NCI-H2227 (cell line): Measurements from ENCODE around the gene OR2T5.
"Not testable (repeated sequence)": the region's sequence is repeated elsewhere in the genome, so short reads cannot be mapped to it uniquely, and the experiment has no call there.

ENCODE experiments used
- DNase-seq: peaks from one replicate; lab custom pipeline; 2025; ENCODE audit not compliant: unreplicated experiment; lab: John Stamatoyannopoulos, UW

Gene OR2T5

GRCh38 chr1:248488289-248488688 is at the start of gene OR2T5:
Gene OR2T5, plus strand, starts transcription at chr1:248488589. Its CDS starts 0 bp downstream, at chr1:248488589.
- not testable (repeated sequence) for DNase-seq

- not testable (repeated sequence) for DNase-seq
Measured at GRCh38 chr1:248438668-248439067, 49.7 kb upstream of the OR2T5 start.

- DNase-seq: not testable (repeated sequence)
Measured at GRCh38 chr1:248439283-248439682, 49.1 kb upstream of the OR2T5 start.

DNA sequence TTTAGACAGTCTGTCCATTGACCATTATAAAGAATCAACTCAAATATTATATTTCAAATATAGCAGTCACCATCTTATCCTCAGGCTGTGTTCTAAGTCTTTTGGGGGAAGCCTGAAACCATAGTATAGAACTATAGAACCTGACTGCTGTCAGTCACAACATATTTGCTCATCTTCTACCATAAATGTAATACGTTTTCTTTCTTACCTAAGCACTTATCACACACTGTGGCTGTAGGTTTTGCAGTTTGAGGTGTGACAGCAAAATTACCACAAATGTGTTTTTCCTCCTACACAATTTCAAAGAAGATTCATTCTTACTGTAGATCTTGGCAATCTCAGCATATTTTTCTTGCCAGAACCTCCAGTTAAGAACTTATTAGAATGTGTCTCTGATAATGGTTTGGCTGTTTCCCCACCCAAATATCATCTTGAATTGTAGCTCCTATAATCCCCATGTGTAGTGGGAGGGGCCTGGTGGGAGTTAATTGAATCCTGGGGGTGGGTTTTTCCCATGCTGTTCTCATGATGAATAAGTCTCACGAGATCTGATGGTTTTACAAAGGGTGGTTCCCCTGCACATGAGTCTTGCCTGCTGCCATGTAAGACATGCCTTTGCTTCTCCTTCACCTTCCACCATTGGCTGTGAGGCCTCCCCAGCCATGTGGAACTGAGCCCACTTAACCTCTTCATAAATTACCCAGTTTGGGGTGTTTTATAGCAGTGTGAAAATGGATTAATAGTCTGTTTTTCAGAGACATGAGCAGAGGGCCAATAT is 45.7 kb upstream of the OR2T5 start:
- DNase-seq: not testable (repeated sequence)

DNA sequence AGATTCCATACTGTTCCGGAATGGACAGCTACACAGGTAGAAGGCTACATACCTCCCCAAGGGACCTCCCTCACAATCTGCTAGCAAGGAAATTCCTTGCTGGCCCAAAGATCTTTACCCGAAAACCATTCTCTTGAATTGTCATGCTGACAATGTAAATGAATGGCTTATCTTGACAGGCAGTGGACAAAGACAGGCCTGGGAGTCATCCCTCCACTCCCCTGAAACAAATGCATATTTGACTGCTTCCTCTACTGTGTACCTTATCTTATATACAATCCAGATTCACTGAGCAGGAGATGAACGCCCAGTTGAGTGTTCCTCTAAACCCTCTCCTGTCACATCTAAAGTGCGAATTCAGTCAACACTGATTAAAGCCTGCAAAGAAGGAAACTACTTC is 43.8 kb upstream of the OR2T5 start:
- DNase-seq: not testable (repeated sequence)

- DNase-seq: not testable (repeated sequence)
Measured at GRCh38 chr1:248445399-248445798, 43.0 kb upstream of the OR2T5 start, which contains the start of gene OR2T2. Gene OR2T2, plus strand, starts transcription at chr1:248445637. Its CDS starts 7,161 bp downstream, at chr1:248452798.

DNA sequence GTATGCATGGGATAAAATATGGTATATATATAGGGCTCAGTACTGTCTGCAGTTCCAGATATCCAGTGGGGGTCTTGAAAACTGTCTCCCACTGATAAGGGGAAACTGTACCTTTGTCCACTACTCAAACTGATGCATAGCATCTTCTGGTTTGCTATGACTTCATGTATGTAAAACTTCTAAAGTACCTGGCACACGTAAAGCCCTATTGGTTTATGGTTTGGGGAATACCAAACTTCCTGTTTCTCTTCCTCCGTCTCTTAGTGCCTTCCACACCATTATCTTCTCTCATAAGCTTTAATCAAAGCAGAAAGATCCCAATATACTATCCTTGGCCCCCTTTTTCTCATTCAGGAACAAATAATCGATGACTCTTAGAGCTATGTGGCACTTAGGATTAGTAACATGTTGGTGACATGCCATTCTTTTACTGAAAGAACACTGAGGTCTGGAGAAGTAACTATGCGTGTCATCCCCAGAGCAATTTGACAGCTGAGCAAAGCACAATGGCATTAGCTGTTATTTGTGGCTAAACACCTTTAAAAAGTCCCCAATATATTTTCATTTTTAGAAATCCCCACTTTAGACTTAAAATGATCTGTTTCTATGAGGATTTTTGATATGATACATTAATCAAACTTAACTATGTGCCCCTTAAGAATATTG is 39.8 kb upstream of the OR2T5 start:
- not testable (repeated sequence) for DNase-seq

GRCh38 chr1:248449821-248450465 is 38.4 kb upstream of the OR2T5 start:
- not testable (repeated sequence) for DNase-seq

DNA sequence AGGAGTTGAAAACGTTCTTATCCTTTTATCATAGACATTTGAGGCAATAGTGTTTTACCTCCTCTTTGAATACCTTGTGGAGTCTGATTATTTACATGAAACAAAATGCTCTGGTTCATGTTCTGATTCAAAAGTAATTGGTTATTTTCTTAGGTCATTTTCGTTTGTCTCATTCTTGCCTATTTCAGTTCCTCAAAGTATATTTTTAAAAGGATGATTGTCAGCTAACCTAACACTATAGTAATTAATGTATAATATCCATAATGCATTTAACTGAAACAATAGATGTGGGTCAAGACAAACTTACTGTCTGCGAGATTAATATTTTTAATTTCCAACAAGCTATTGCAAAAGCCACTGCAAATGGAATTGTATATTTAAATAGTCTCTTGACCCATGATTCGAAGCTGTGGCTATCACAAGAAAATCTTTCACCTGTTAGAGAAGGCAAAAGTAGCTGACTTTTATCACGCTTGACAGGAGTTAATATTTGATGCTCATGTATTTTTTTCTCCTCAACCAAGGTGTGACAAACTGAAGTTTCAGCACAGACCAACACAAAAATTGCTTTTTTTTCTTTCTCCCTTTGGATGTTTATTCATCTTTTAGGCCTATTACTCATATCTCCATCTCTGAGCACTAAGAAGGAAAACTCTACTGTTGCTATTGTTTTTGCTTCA is 37.8 kb upstream of the OR2T5 start:
- DNase-seq: not testable (repeated sequence)

DNA sequence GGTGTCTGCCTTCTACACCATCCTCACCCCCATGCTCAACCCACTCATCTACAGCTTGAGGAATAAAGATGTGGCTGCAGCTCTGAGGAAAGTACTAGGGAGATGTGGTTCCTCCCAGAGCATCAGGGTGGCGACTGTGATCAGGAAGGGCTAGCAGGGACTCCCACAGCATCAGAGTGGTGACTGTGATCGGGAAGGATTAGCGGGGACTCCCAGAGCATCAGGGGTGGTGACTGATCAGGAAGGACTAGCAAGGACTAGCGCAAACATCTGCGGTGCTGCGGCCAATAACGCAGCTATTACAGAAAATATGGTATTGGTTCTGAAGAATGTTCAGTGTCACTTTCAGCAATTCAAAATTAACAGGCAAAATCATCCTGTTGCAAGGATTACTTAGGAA is 34.8 kb upstream of the OR2T5 start:
- not testable (repeated sequence) for DNase-seq

GRCh38 chr1:248455045-248455444 is 33.3 kb upstream of the OR2T5 start:
- not testable (repeated sequence) for DNase-seq

- DNase-seq: not testable (repeated sequence)
Measured at GRCh38 chr1:248456635-248457034, 31.8 kb upstream of the OR2T5 start.

GRCh38 chr1:248459117-248459516 is 29.3 kb upstream of the OR2T5 start:
- DNase-seq: not testable (repeated sequence)

DNA sequence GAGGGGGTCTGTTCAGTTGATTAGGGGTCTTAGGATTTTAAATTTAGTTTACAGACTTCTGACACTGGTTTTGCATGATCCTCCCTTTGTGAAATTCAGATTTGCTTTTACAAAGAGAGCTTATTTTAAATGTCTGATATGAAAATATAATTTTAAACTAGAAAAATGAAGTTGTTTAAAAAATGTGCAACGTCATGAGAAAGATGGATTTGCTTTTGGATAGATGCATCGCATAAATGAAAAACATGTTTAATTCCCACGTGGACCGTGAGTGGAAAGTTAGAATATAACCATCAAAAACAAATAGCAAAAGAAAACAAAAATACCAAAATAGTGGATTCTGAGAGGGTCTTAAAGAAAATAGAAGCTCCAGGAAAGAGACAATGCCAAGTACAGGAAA is 17.2 kb upstream of the OR2T5 start:
- DNase-seq: no peak

DNA sequence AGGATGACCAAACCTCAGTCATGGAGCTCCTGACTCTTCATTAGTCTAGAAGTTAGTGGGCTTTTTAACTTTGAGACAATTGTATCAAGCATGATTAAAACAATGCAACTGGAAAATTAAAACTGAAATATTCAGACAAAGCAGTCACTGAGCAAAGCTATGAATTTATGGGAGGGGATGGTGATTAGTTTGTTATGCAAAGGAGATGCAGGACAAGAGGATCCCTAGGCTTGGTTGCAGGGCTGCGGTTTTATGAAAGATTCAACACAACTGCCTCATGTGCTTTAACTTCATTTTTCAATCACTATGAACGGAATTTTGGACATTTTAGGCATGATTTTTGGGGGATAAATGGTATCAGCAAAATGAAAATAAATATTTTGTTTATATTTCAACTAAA is 16.3 kb upstream of the OR2T5 start:
- DNase-seq: not testable (repeated sequence)

DNA sequence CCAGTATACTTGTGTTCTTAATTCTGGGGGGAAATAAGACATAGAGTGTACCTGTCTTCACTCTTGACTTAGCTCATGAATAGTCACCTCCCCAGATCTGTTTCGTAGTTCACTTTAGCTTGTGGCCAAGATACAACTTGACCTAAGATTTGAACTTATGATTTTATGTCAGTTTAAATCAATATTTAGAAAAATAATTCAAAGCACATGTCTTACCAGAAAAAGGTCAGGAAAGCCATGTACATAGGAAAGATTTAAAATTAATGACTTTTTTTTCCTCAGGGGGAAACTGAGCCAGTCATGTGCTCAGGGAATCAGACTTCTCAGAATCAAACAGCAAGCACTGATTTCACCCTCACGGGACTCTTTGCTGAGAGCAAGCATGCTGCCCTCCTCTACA is 15.3 kb upstream of the OR2T5 start, which contains the start of gene OR2T3:
Gene OR2T3 (plus strand): TSS at position 301 of the 400 bp plus-strand sequence. CDS start 0 bp downstream, at position 301.
- not testable (repeated sequence) for DNase-seq

GRCh38 chr1:248475660-248476059 is 12.7 kb upstream of the OR2T5 start:
- DNase-seq: not testable (repeated sequence)

GRCh38 chr1:248481686-248482579 is 6.5 kb upstream of the OR2T5 start:
- DNase-seq: not testable (repeated sequence)

- DNase-seq: not testable (repeated sequence)
Measured at GRCh38 chr1:248496661-248497060, 8.3 kb downstream of the OR2T5 start.
